ENCODE data around the gene BABAM2. TPM values are rescaled to one million over a fixed set of nuclear protein-coding genes. Genes with fewer than 3 reads are reported as not detected.
"Not testable (repeated sequence)": the region's sequence is repeated elsewhere in the genome, so short reads cannot be mapped to it uniquely, and the experiment has no call there.

Gene BABAM2
- total RNA-seq, 3 donors from 2014 or later (not counting 1 experiment from before 2014, with no cell fraction given): 54.6 to 66.1 (median 59.5) TPM

DNA sequence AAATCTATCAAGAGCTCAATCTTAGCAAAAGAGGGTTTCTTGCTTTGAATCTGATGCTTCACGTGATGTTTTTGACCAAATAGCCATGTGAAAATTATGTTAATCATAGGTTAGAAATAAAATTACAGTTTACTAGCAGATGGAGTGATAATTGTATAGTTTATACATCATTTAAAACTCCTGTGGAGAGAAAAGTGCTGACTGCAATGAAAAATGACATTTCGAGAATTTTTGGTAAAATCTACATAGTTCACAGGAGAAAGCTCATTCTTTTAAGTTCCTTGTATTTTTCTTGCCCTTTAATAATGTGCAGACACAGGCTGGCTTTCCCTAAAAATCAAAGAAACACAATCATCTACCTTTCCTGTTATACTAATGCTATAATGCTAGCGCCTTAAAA lies 33.6 kb upstream of the BABAM2 start:
- no peak overlapping the region for H3K27ac Mint-ChIP-seq
- WGBS (ENCODE audit: insufficient coverage): 70% methylated on average over 2 of the region's 3 CpGs

DNA sequence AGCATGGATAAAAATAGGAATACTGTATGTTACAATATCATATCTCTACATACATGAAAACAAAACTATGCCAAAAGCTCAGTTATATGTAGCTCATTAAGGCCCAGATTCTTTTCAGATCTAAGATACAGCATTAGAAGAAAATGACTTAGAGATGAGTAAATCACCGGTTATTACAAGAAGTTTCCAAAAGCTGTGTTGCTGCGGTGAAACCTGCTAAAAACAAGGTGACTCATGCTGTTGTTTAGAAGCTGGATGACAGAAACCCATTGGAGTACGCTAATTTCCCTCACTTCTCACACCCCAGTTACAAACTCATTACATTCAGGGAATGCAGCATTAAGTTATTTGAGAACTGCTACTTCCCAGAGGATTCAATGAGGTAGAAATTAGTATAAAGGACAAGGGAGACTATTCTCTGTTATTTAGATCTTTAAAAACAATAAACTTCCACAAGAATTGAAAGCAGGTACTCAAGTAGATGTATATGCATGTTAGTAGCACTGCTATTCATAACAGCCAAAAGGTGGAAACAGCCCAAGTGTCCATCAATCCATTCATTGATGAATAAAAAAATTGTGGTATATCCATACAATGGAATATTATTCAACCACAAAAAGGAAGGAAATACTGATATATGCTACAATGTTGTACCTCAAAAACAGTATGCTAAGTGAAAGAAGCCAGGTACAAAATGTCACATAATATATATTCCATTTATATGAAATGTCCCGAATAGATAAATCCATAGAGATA lies 32.9 kb upstream of the BABAM2 start:
- H3K9me3 Mint-ChIP-seq: no peaks in the 10 kb centered on the region

More for the DNA sequence above, 33.6 kb upstream of the BABAM2 start:
- no peaks in the 10 kb centered on the region for H3K9me3 ChIP-seq (ENCODE audit: control insufficient read depth, insufficient read depth, low read length)
- peaks cover 8% of the 10 kb centered on the region for H3K36me3 Mint-ChIP-seq
- H3K36me3 ChIP-seq (ENCODE audit: control insufficient read depth, insufficient read depth, low read length): no peaks in the 10 kb centered on the region
- DNase-seq: no peak
- intact Hi-C loops (cut with micrococcal nuclease): no loop called here
- H3K27ac ChIP-seq (ENCODE audit: low read length): no peak overlapping the region
- no peaks in the 10 kb centered on the region for H3K4me1 ChIP-seq (ENCODE audit: control insufficient read depth, insufficient read depth, low read length)
- H3K4me3 ChIP-seq (ENCODE audit: low read length): no peak overlapping the region
- no peaks in the 10 kb centered on the region for H3K27me3 ChIP-seq (ENCODE audit: control insufficient read depth, insufficient read depth, low read length)
- peaks cover 5 to 7% of the 10 kb centered on the region in 2 donors for H3K4me1 Mint-ChIP-seq
- H3K9me3 Mint-ChIP-seq: no peaks in the 10 kb centered on the region
- TF ChIP-seq, protein P1, sequence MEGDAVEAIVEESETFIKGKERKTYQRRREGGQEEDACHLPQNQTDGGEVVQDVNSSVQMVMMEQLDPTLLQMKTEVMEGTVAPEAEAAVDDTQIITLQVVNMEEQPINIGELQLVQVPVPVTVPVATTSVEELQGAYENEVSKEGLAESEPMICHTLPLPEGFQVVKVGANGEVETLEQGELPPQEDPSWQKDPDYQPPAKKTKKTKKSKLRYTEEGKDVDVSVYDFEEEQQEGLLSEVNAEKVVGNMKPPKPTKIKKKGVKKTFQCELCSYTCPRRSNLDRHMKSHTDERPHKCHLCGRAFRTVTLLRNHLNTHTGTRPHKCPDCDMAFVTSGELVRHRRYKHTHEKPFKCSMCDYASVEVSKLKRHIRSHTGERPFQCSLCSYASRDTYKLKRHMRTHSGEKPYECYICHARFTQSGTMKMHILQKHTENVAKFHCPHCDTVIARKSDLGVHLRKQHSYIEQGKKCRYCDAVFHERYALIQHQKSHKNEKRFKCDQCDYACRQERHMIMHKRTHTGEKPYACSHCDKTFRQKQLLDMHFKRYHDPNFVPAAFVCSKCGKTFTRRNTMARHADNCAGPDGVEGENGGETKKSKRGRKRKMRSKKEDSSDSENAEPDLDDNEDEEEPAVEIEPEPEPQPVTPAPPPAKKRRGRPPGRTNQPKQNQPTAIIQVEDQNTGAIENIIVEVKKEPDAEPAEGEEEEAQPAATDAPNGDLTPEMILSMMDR (IDR thresholded peaks at IDR 0.05): no peak
- ATAC-seq: no peak
- H3K4me3 Mint-ChIP-seq: no peak overlapping the region
- peaks cover 0 to 3% of the 10 kb centered on the region in 2 donors for H3K27me3 Mint-ChIP-seq (ENCODE audit: low read depth in 2 of 2)

DNA sequence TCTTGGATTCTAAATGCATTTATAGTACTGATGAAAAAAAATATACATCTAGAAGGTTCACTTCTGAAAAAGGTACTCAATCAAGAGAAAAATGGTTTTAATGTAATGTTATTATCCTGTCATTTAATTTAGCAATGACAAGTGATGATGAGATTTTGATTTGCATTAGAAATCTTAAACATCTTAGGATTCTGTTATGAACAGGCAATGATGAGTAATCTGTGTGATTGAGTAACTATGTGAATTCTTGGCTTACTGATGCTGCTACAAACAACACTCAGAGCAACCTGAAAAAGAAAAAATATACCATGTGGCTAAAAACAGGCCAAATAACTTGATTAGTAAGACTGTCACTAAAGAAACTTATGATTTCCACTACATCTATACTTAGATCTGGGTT lies 30.4 kb upstream of the BABAM2 start:
- DNase-seq: no peak
- Mint-ChIP-seq H3K36me3 (peaks cover 8% of the 10 kb centered on the region), H3K9me3 (no peaks in the 10 kb centered on the region), H3K4me3 (no peak overlapping the region), H3K4me1 (peaks cover 5 to 7% of the 10 kb centered on the region in 2 donors), H3K27me3 (ENCODE audit: low read depth in 2 of 2) (peaks cover 0 to 3% of the 10 kb centered on the region in 2 donors), H3K27ac (no peak overlapping the region)
- no peak overlapping the region for H3K27ac ChIP-seq (ENCODE audit: low read length)
- ATAC-seq: no peak
- no peaks in the 10 kb centered on the region for H3K27me3 ChIP-seq (ENCODE audit: control insufficient read depth, insufficient read depth, low read length)
- H3K36me3 ChIP-seq (ENCODE audit: control insufficient read depth, insufficient read depth, low read length): no peaks in the 10 kb centered on the region
- intact Hi-C loops (cut with micrococcal nuclease): no loop called here
- no peaks in the 10 kb centered on the region for H3K4me1 ChIP-seq (ENCODE audit: control insufficient read depth, insufficient read depth, low read length)
- no peaks in the 10 kb centered on the region for H3K9me3 ChIP-seq (ENCODE audit: control insufficient read depth, insufficient read depth, low read length)
- TF ChIP-seq, protein P1 (IDR thresholded peaks at IDR 0.05): no peak
- no peak overlapping the region for H3K4me3 ChIP-seq (ENCODE audit: low read length)

More for the DNA sequence above, 32.9 kb upstream of the BABAM2 start:
- no peaks in the 10 kb centered on the region for H3K27me3 ChIP-seq (ENCODE audit: control insufficient read depth, insufficient read depth, low read length)
- DNase-seq (no peak), ATAC-seq (no peak)
- no peaks in the 10 kb centered on the region for H3K36me3 ChIP-seq (ENCODE audit: control insufficient read depth, insufficient read depth, low read length)
- Mint-ChIP-seq H3K27ac (no peak overlapping the region), H3K36me3 (peaks cover 8% of the 10 kb centered on the region), H3K4me3 (no peak overlapping the region), H3K4me1 (peaks cover 5 to 7% of the 10 kb centered on the region in 2 donors), H3K27me3 (ENCODE audit: low read depth in 2 of 2) (peaks cover 0 to 3% of the 10 kb centered on the region in 2 donors)
- H3K9me3 ChIP-seq (ENCODE audit: control insufficient read depth, insufficient read depth, low read length): no peaks in the 10 kb centered on the region
- 89% methylated on average over 4 of the region's 4 CpGs for WGBS (ENCODE audit: insufficient coverage)
- no peak overlapping the region for H3K27ac ChIP-seq (ENCODE audit: low read length)
- H3K4me1 ChIP-seq (ENCODE audit: control insufficient read depth, insufficient read depth, low read length): no peaks in the 10 kb centered on the region
- intact Hi-C loops (cut with micrococcal nuclease): no loop called here
- TF ChIP-seq, protein P1 (IDR thresholded peaks at IDR 0.05): no peak
- H3K4me3 ChIP-seq (ENCODE audit: low read length): no peak overlapping the region

DNA sequence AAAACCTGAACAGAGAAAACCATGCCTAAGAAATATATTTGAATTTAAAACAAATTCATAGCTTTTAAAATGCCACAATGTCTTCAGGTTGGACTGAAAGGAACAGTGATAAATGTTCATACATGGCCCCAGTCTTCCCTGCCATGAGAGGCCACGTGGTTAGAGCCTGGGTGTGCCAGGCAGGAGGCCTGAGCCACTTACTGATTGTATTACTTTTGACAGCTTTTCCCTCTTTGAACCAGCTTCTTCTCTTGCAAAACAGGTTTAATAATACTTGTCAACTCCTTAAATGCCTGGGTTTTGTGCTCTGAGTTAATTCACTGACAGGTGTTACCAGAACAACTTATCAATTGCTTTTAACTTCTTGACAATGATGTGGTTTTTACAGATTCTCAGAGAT lies 27.4 kb upstream of the BABAM2 start:
- Histone ChIP-seq H3K4me3 (ENCODE audit: low read length) (no peak overlapping the region), H3K27ac (ENCODE audit: low read length) (no peak overlapping the region), H3K4me1 (ENCODE audit: control insufficient read depth, insufficient read depth, low read length) (no peaks in the 10 kb centered on the region), H3K9me3 (ENCODE audit: control insufficient read depth, insufficient read depth, low read length) (no peaks in the 10 kb centered on the region), H3K36me3 (ENCODE audit: control insufficient read depth, insufficient read depth, low read length) (no peaks in the 10 kb centered on the region), H3K27me3 (ENCODE audit: control insufficient read depth, insufficient read depth, low read length) (no peaks in the 10 kb centered on the region)
- H3K27me3 Mint-ChIP-seq (ENCODE audit: low read depth in 2 of 2): peaks cover 0 to 3% of the 10 kb centered on the region in 2 donors
- H3K4me1 Mint-ChIP-seq: peaks cover 5 to 7% of the 10 kb centered on the region in 2 donors
- H3K9me3 Mint-ChIP-seq: no peaks in the 10 kb centered on the region
- TF ChIP-seq, protein P1 (IDR thresholded peaks at IDR 0.05): no peak
- no peaks in the 10 kb centered on the region for H3K36me3 Mint-ChIP-seq
- ATAC-seq (no peak), DNase-seq (no peak)
- intact Hi-C loops (cut with micrococcal nuclease): no loop called here
- no peak overlapping the region for H3K4me3 Mint-ChIP-seq
- WGBS (ENCODE audit: insufficient coverage): 72% methylated on average over 1 of the region's 1 CpG
- no peak overlapping the region for H3K27ac Mint-ChIP-seq

DNA sequence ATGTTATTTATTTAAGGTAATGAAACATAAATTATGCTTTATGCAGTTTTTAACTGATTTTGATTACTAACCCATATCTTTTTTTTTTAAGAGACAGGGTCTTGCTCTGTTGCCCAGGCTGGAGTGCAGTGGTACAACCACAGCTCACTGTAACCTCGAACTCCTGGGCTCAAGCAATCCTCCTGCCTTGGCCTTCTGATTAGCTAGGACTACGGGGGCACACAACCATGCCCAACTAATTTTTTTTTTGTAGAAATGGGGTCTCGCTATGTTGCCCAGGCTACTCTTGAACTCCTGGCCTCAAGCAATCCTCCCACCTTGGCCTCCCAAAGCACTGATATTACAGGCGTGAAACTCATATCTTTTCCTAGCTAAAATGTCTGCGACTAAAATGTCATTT lies 26.6 kb upstream of the BABAM2 start:
- ATAC-seq; H3K4me1 Mint-ChIP-seq; H3K27me3 Mint-ChIP-seq (ENCODE audit: low read depth in 2 of 2); H3K27ac Mint-ChIP-seq; H3K4me3 ChIP-seq (ENCODE audit: low read length); H3K4me1 ChIP-seq (ENCODE audit: control insufficient read depth, insufficient read depth, low read length); H3K27me3 ChIP-seq (ENCODE audit: control insufficient read depth, insufficient read depth, low read length); H3K9me3 Mint-ChIP-seq; H3K9me3 ChIP-seq (ENCODE audit: control insufficient read depth, insufficient read depth, low read length); intact Hi-C loops (cut with micrococcal nuclease); DNase-seq; H3K4me3 Mint-ChIP-seq; H3K27ac ChIP-seq (ENCODE audit: low read length); H3K36me3 Mint-ChIP-seq; H3K36me3 ChIP-seq (ENCODE audit: control insufficient read depth, insufficient read depth, low read length): not testable (repeated sequence)
- 91% methylated on average over 5 of the region's 5 CpGs for WGBS (ENCODE audit: insufficient coverage)
